Panc1 (cell line): ENCODE results near the gene FRRS1. TPM values are rescaled to one million over a fixed set of nuclear protein-coding genes. Genes with fewer than 3 reads are reported as not detected.

Experiments used
- ATAC-seq: fragments of 200-7000 bp; cut with Tn5 transposase; 2 replicates; pipeline ENCODE4 v1.9.1; 2020; ENCODE audit warnings: mild to moderate bottlenecking, moderate library complexity
- BruUV-seq: library from RNA; stranded (reverse); fragments of 400-500 nt; replicated peaks from 2 replicates; lab custom pipeline; 2021; lab: Mats Ljungman, UMichigan
- CTCF ChIA-PET: fragments of 300-600 bp; sonication (Branson Sonifier 250); formaldehyde crosslinking; loops from one replicate; lab custom pipeline; 2022; ENCODE audit warnings: antibody characterized with exemption; lab: Charles Lee
- POLR2A ChIA-PET: fragments of 300-600 bp; sonication (Branson Sonifier 250); formaldehyde crosslinking; loops from one replicate; lab custom pipeline; 2022; ENCODE audit warnings: antibody characterized with exemption; lab: Charles Lee
- DNase-seq: peaks from one replicate; pipeline ENCODE4 v3.0.0-alpha.2; 2010; ENCODE audit warnings: low read depth, low spot score
- H3K27ac ChIP-seq: 2 replicates; pipeline ENCODE4 v1.5.1; 2011; ENCODE audit warnings: mild to moderate bottlenecking, low read length, inconsistent platforms
- H3K27me3 ChIP-seq: fragments of 200-500 bp; sonication (Bioruptor generic); 2 replicates; pipeline ENCODE4 v1.6.0; 2014; ENCODE audit warnings: low read length, inconsistent platforms; ENCODE audit not compliant: control insufficient read depth, insufficient read depth
- H3K36me3 ChIP-seq: fragments of 200-500 bp; sonication (Bioruptor generic); 2 replicates; pipeline ENCODE4 v1.5.1; 2014; ENCODE audit warnings: inconsistent platforms, mild to moderate bottlenecking, low read length, moderate library complexity; ENCODE audit not compliant: control insufficient read depth, insufficient read depth
- H3K4me1 ChIP-seq: 2 replicates; pipeline ENCODE4 v1.5.1; 2011; ENCODE audit warnings: inconsistent platforms, mild to moderate bottlenecking, low read length, moderate library complexity; ENCODE audit not compliant: control insufficient read depth, insufficient read depth
- H3K4me3 ChIP-seq, 2 experiments: 2 replicates each; pipeline ENCODE4 v1.5.1; 2011 to 2012; ENCODE audit warnings: low read depth in 2 of 2, low read length in 2 of 2, mild to moderate bottlenecking in 2 of 2, inconsistent platforms in 1 of 2, moderate library complexity in 1 of 2
- H3K9me3 ChIP-seq: fragments of 200-500 bp; sonication (Bioruptor generic); 2 replicates; pipeline ENCODE4 v1.5.1; 2014; ENCODE audit warnings: low read depth, mild to moderate bottlenecking, inconsistent platforms, low read length, moderate library complexity; ENCODE audit not compliant: control insufficient read depth, insufficient read depth
- CTCF ChIP-seq: fragments of 450-650 bp; IDR thresholded peaks from 2 replicates; pipeline ENCODE4 v1.5.1; 2017; ENCODE audit warnings: mild to moderate bottlenecking
- POLR2AphosphoS5 ChIP-seq: IDR thresholded peaks from 2 replicates; pipeline ENCODE4 v1.6.1; 2012; ENCODE audit warnings: mild to moderate bottlenecking, low read depth, low read length, moderate library complexity
- REST ChIP-seq, 2 experiments: IDR thresholded peaks; 2 replicates each; pipeline ENCODE4 v1.6.1; 2011 to 2012; ENCODE audit warnings: low read depth in 2 of 2, control low read depth in 1 of 2, low read length in 1 of 2, mild to moderate bottlenecking in 1 of 2, moderate library complexity in 1 of 2; ENCODE audit not compliant: insufficient read depth in 1 of 2
- SIN3A ChIP-seq: IDR thresholded peaks from 2 replicates; pipeline ENCODE4 v1.6.1; 2012; ENCODE audit warnings: low read depth, mild to moderate bottlenecking, low read length, moderate library complexity, borderline replicate concordance; ENCODE audit not compliant: insufficient read depth
- TCF7L2 ChIP-seq: IDR thresholded peaks from 2 replicates; pipeline ENCODE4 v1.6.1; 2011; ENCODE audit warnings: mild to moderate bottlenecking, low read depth, low read length, inconsistent platforms
- in situ Hi-C: cut with HindIII; loops from 2 replicates; pipeline ENCODE4 v1.10.0; 2016; ENCODE audit warnings: low sequenced_read_pairs, low pct_unique_long_range_greater_than_20kb
- intact Hi-C: fragments of 100-400 bp; cut with micrococcal nuclease; formaldehyde crosslinking; loops from one replicate; pipeline ENCODE4 v1.10.0; 2022; ENCODE audit not compliant: unreplicated experiment
- total RNA-seq: library from RNA; stranded (reverse); gene quantifications from one replicate; pipeline ENCODE4 v1.2.1, GENCODE V29; 2021; ENCODE audit not compliant: unreplicated experiment

FRRS1 gene
- total RNA-seq, 1 experiment from 2014 or later, result 1.2 TPM

GRCh38 chr1:99672530-99673213 is 93.8 kb downstream of the FRRS1 start:
- Histone ChIP-seq H3K4me1 (no peaks in the 10 kb centered on the region), H3K9me3 (no peaks in the 10 kb centered on the region), H3K27ac (no peak overlapping the region), H3K27me3 (no peaks in the 10 kb centered on the region), H3K36me3 (no peaks in the 10 kb centered on the region), H3K4me3 (no peak overlapping the region)
- TF ChIP-seq TCF7L2 (no peak), CTCF (no peak), POLR2AphosphoS5 (no peak), SIN3A (no peak), REST (IDR thresholded peaks at IDR 0.05; ENCODE audit: insufficient read depth in 1 of 2, low read depth in 2 of 2, low read length in 1 of 2) (no peak)
- no peak for ATAC-seq
- in situ Hi-C loops, result no loop called here
- ChIA-PET POLR2A (interaction anchor here (0.6 kb wide), 1 partner anchor 27 kb away, joined by 7 read pairs; the partner anchor contains the start of gene PALMD), CTCF (no interaction called here)
- DNase-seq, result no peak
- intact Hi-C loops, result no loop called here
- BruUV-seq, result no TSS peak

- Histone ChIP-seq H3K27ac (no peak overlapping the region), H3K9me3 (no peaks in the 10 kb centered on the region), H3K4me3 (no peak overlapping the region), H3K4me1 (no peaks in the 10 kb centered on the region), H3K27me3 (no peaks in the 10 kb centered on the region), H3K36me3 (no peaks in the 10 kb centered on the region)
- intact Hi-C loops (no loop called here), in situ Hi-C loops (no loop called here)
- TF ChIP-seq TCF7L2 (no peak), POLR2AphosphoS5 (no peak), REST (IDR thresholded peaks at IDR 0.05; ENCODE audit: insufficient read depth in 1 of 2, low read depth in 2 of 2, low read length in 1 of 2) (no peak), SIN3A (no peak), CTCF (no peak)
- ChIA-PET CTCF (no interaction called here), POLR2A (no interaction called here)
- no peak for DNase-seq
- BruUV-seq, result no TSS peak
- no peak for ATAC-seq
These were observed 94.4 kb downstream of the FRRS1 start for GRCh38 chr1:99672038-99672437.
